ENCODE data around the gene MAGEB17.

Gene MAGEB17

DNA sequence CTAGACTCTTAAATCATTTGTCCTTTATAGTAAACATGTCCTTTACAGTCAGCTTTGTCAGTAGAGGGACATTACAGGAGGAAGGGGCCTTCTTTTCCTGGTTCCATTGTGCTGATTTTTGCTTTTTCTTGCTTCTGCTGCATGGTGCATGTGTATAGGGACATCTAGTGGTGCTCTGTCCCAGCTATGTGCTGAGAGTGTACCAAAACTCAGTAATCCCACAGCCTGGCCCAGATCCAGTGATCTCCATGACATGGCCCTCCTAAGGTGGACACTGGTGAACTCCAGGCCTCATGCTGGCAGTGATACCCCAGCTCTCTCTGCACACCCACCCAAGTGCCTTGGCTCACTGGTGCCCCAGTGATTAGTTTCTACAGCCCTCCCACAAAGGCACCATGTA lies 45.2 kb downstream of the MAGEB17 start:
- DNase-seq: no peak

DNA sequence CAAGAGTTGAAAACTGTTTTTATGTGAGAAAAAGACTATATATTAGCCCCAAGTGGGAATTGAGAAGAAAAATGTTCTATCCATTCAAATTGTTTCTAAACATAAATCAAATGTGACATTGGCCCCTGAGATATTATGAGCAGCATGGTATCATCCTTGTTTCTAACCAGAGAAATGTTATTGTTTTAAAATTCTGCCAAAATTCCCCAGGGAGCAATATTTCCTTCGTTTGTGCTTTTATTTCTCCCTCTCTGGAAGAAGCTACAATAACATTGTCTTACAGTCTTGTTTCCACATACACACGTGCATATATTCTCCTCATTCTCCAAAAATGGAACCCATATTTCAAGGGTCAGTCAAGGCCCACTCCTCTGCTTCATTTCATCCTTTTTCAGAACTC lies 46.7 kb downstream of the MAGEB17 start:
- no peak for DNase-seq

DNA sequence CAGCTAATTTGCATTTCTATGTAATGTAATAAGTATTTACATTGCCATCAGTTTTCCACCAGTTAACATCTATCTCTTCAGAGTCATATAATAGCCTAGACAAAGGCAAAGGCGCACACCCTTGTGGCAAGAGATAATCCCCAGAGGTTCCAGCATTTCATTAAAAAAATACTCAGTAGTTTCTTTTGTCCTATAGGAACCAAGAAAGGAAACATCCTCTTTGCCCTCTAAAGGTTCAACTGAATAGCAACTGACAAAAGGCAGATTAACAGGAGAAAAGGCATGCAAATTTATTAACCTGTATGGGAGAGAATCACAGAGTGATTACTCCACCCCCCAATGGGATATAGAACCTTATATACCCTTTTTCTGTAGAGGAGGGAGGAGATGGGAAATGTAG lies 48.4 kb downstream of the MAGEB17 start:
- DNase-seq: no peak

All from T-helper 1 cell (primary cell).